ENCODE results near the gene WDR19. TPM values are rescaled to one million over a fixed set of nuclear protein-coding genes. Genes with fewer than 3 reads are reported as not detected.

The WDR19 gene
- total RNA-seq, 1 experiment from 2014 or later: 11.9 TPM

- POLR2A ChIA-PET: interaction anchor here (0.7 kb wide), 1 partner anchor 49 kb away, joined by 5 read pairs; no protein-coding TSS in a partner anchor
- Mint-ChIP-seq H3K36me3 (ENCODE audit: insufficient read depth, unreplicated experiment) (no peaks in the 10 kb centered on the region), H3K9me3 (ENCODE audit: unreplicated experiment) (no peaks in the 10 kb centered on the region), H3K27me3 (ENCODE audit: insufficient read depth, unreplicated experiment) (no peaks in the 10 kb centered on the region), H3K4me3 (ENCODE audit: unreplicated experiment) (no peak overlapping the region), H3K4me1 (ENCODE audit: low read depth, unreplicated experiment) (no peaks in the 10 kb centered on the region), H3K27ac (ENCODE audit: unreplicated experiment) (no peak overlapping the region)
- Histone ChIP-seq H3K4me3 (ENCODE audit: low read depth, low read length) (no peak overlapping the region), H3K27me3 (replicated peaks; ENCODE audit: control insufficient read depth, insufficient read depth, low read length) (no peaks in the 10 kb centered on the region), H3K4me1 (no peaks in the 10 kb centered on the region), H3K9me3 (no peaks in the 10 kb centered on the region), H3K36me3 (ENCODE audit: control insufficient read depth, insufficient read depth, low read length) (no peaks in the 10 kb centered on the region)
- TF ChIP-seq, protein P1, sequence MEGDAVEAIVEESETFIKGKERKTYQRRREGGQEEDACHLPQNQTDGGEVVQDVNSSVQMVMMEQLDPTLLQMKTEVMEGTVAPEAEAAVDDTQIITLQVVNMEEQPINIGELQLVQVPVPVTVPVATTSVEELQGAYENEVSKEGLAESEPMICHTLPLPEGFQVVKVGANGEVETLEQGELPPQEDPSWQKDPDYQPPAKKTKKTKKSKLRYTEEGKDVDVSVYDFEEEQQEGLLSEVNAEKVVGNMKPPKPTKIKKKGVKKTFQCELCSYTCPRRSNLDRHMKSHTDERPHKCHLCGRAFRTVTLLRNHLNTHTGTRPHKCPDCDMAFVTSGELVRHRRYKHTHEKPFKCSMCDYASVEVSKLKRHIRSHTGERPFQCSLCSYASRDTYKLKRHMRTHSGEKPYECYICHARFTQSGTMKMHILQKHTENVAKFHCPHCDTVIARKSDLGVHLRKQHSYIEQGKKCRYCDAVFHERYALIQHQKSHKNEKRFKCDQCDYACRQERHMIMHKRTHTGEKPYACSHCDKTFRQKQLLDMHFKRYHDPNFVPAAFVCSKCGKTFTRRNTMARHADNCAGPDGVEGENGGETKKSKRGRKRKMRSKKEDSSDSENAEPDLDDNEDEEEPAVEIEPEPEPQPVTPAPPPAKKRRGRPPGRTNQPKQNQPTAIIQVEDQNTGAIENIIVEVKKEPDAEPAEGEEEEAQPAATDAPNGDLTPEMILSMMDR (IDR thresholded peaks at IDR 0.05; ENCODE audit: insufficient read depth in 1 of 2, low read depth in 1 of 2, low read length in 1 of 2, severe bottlenecking in 1 of 2, unreplicated experiment in 1 of 2): no peak
- BruUV-seq (replicated peaks): no TSS peak
- intact Hi-C loops (cut with micrococcal nuclease; ENCODE audit: unreplicated experiment): no loop called here
- CTCF ChIA-PET: no interaction called here
- no peak for DNase-seq
These were observed 49.8 kb downstream of the WDR19 start for GRCh38 chr4:39232100-39232499.

DNA sequence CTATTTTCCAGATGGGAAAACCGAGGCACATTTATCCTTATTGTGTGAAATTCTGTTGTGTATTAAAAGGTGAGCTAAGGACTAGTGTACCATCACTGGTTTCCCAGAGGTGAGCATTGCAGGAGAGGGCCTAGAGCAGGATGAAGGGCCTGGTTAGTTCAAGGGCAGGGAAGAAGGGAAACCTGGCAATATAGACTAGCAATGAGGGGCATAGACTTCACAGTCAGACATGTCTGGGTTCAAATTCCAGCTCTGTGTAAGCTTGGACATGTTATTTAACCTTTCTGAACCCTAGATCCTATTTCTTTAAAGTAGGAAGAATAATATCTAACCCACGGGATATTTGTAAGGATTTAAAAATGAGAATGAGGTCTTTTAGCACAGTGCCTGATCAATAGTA is 50.8 kb downstream of the WDR19 start:
- no peak overlapping the region for H3K4me3 ChIP-seq (ENCODE audit: low read depth, low read length)
- POLR2A ChIA-PET: no interaction called here
- Mint-ChIP-seq H3K4me3 (ENCODE audit: unreplicated experiment) (no peak overlapping the region), H3K9me3 (ENCODE audit: unreplicated experiment) (no peaks in the 10 kb centered on the region), H3K27ac (ENCODE audit: unreplicated experiment) (no peak overlapping the region), H3K36me3 (ENCODE audit: insufficient read depth, unreplicated experiment) (no peaks in the 10 kb centered on the region), H3K4me1 (ENCODE audit: low read depth, unreplicated experiment) (no peaks in the 10 kb centered on the region), H3K27me3 (ENCODE audit: insufficient read depth, unreplicated experiment) (no peaks in the 10 kb centered on the region)
- no peak for DNase-seq
- H3K27me3 ChIP-seq (replicated peaks; ENCODE audit: control insufficient read depth, insufficient read depth, low read length): no peaks in the 10 kb centered on the region
- intact Hi-C loops (cut with micrococcal nuclease; ENCODE audit: unreplicated experiment): no loop called here
- no peaks in the 10 kb centered on the region; the same call in 1 of the 2 replicates for H3K4me1 ChIP-seq
- CTCF ChIA-PET: no interaction called here
- BruUV-seq (replicated peaks): no TSS peak
- H3K9me3 ChIP-seq: no peaks in the 10 kb centered on the region
- no peaks in the 10 kb centered on the region for H3K36me3 ChIP-seq (ENCODE audit: control insufficient read depth, insufficient read depth, low read length)
- TF ChIP-seq, protein P1 (IDR thresholded peaks at IDR 0.05; ENCODE audit: insufficient read depth in 1 of 2, low read depth in 1 of 2, low read length in 1 of 2, severe bottlenecking in 1 of 2, unreplicated experiment in 1 of 2): no peak

DNA sequence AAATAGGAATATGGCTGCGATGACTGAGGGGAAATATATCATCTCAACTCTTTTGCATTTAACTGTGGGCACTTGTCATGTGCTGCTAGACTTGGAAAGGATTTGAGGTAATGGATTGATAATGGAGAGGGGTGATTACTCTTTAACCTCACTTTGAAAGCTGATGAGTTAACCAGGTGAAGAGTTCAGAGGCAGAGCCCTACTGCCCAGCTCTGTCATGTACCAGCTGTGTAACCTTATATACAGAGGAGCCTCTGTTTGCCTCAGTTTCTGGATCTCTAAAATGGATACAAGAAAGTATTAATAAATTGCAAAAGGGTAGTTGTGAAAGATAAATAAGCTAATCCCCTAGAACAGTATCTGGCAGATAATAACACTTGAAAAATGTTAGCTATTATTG is 51.5 kb downstream of the WDR19 start:
- Histone ChIP-seq H3K36me3 (ENCODE audit: control insufficient read depth, insufficient read depth, low read length) (no peaks in the 10 kb centered on the region), H3K4me3 (ENCODE audit: low read depth, low read length) (no peak overlapping the region), H3K9me3 (no peaks in the 10 kb centered on the region), H3K4me1 (no peaks in the 10 kb centered on the region; the same call in 1 of the 2 replicates), H3K27me3 (replicated peaks; ENCODE audit: control insufficient read depth, insufficient read depth, low read length) (no peaks in the 10 kb centered on the region)
- Mint-ChIP-seq H3K4me1 (ENCODE audit: low read depth, unreplicated experiment) (no peaks in the 10 kb centered on the region), H3K27me3 (ENCODE audit: insufficient read depth, unreplicated experiment) (no peaks in the 10 kb centered on the region), H3K27ac (ENCODE audit: unreplicated experiment) (no peak overlapping the region), H3K4me3 (ENCODE audit: unreplicated experiment) (no peak overlapping the region), H3K9me3 (ENCODE audit: unreplicated experiment) (no peaks in the 10 kb centered on the region), H3K36me3 (ENCODE audit: insufficient read depth, unreplicated experiment) (no peaks in the 10 kb centered on the region)
- DNase-seq: no peak
- ChIA-PET POLR2A (no interaction called here), CTCF (interaction anchor here (0.6 kb wide), 1 partner anchor 343 kb away, joined by 3 read pairs; no protein-coding TSS in a partner anchor)
- no TSS peak for BruUV-seq (replicated peaks)
- intact Hi-C loops (cut with micrococcal nuclease; ENCODE audit: unreplicated experiment): no loop called here
- TF ChIP-seq, protein P1 (IDR thresholded peaks at IDR 0.05; ENCODE audit: insufficient read depth in 1 of 2, low read depth in 1 of 2, low read length in 1 of 2, severe bottlenecking in 1 of 2, unreplicated experiment in 1 of 2): no peak

Measured in Caco-2 (cell line).